ENCODE data around the gene KIF16B.

DNA sequence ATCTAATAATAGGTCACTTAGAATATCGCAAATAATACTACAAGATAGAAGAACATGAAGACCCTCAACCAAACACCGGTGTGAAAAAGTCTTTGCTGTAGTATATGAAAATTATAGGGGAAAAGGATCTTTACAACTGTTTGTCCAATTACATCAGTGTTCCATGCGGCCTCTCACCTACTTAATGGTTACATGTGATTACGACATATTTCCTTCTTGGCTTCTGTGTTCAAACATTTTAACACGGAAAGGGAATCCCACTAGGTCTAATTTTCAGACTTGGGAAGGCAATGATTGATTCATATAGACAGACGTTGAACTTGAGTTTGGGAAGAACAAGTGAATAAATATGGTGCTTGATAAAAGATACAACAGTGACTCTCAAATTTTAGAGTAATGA, 273.4 kb downstream of the KIF16B start:
- no peak for TF ChIP-seq ZNF57 (CRISPR knock-in tag; IDR thresholded peaks at IDR 0.05)
- TF ChIP-seq, protein P1, sequence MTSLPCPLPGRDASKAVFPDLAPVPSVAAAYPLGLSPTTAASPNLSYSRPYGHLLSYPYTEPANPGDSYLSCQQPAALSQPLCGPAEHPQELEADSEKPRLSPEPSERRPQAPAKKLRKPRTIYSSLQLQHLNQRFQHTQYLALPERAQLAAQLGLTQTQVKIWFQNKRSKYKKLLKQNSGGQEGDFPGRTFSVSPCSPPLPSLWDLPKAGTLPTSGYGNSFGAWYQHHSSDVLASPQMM (CRISPR knock-in tag; IDR thresholded peaks at IDR 0.05): no peak
- TF ChIP-seq CHD1 (IDR thresholded peaks at IDR 0.05; ENCODE audit: low read length): no peak
- TF ChIP-seq GATA2 (CRISPR knock-in tag; IDR thresholded peaks at IDR 0.05): no peak
- no peak for TF ChIP-seq ZNF121 (CRISPR knock-in tag; conservative IDR thresholded peaks at IDR 0.05)
- TF ChIP-seq, protein P2, sequence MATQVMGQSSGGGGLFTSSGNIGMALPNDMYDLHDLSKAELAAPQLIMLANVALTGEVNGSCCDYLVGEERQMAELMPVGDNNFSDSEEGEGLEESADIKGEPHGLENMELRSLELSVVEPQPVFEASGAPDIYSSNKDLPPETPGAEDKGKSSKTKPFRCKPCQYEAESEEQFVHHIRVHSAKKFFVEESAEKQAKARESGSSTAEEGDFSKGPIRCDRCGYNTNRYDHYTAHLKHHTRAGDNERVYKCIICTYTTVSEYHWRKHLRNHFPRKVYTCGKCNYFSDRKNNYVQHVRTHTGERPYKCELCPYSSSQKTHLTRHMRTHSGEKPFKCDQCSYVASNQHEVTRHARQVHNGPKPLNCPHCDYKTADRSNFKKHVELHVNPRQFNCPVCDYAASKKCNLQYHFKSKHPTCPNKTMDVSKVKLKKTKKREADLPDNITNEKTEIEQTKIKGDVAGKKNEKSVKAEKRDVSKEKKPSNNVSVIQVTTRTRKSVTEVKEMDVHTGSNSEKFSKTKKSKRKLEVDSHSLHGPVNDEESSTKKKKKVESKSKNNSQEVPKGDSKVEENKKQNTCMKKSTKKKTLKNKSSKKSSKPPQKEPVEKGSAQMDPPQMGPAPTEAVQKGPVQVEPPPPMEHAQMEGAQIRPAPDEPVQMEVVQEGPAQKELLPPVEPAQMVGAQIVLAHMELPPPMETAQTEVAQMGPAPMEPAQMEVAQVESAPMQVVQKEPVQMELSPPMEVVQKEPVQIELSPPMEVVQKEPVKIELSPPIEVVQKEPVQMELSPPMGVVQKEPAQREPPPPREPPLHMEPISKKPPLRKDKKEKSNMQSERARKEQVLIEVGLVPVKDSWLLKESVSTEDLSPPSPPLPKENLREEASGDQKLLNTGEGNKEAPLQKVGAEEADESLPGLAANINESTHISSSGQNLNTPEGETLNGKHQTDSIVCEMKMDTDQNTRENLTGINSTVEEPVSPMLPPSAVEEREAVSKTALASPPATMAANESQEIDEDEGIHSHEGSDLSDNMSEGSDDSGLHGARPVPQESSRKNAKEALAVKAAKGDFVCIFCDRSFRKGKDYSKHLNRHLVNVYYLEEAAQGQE (IDR thresholded peaks at IDR 0.05; ENCODE audit: borderline replicate concordance): no peak
- TF ChIP-seq, protein P2 (CRISPR knock-in tag; IDR thresholded peaks at IDR 0.05; ENCODE audit: low read depth): no peak
- no peak for TF ChIP-seq ZFP30 (CRISPR knock-in tag; IDR thresholded peaks at IDR 0.05; ENCODE audit: borderline replicate concordance)
- TF ChIP-seq, protein P3, sequence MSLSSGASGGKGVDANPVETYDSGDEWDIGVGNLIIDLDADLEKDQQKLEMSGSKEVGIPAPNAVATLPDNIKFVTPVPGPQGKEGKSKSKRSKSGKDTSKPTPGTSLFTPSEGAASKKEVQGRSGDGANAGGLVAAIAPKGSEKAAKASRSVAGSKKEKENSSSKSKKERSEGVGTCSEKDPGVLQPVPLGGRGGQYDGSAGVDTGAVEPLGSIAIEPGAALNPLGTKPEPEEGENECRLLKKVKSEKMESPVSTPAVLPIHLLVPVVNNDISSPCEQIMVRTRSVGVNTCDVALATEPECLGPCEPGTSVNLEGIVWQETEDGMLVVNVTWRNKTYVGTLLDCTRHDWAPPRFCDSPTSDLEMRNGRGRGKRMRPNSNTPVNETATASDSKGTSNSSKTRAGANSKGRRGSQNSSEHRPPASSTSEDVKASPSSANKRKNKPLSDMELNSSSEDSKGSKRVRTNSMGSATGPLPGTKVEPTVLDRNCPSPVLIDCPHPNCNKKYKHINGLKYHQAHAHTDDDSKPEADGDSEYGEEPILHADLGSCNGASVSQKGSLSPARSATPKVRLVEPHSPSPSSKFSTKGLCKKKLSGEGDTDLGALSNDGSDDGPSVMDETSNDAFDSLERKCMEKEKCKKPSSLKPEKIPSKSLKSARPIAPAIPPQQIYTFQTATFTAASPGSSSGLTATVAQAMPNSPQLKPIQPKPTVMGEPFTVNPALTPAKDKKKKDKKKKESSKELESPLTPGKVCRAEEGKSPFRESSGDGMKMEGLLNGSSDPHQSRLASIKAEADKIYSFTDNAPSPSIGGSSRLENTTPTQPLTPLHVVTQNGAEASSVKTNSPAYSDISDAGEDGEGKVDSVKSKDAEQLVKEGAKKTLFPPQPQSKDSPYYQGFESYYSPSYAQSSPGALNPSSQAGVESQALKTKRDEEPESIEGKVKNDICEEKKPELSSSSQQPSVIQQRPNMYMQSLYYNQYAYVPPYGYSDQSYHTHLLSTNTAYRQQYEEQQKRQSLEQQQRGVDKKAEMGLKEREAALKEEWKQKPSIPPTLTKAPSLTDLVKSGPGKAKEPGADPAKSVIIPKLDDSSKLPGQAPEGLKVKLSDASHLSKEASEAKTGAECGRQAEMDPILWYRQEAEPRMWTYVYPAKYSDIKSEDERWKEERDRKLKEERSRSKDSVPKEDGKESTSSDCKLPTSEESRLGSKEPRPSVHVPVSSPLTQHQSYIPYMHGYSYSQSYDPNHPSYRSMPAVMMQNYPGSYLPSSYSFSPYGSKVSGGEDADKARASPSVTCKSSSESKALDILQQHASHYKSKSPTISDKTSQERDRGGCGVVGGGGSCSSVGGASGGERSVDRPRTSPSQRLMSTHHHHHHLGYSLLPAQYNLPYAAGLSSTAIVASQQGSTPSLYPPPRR (CRISPR knock-in tag; IDR thresholded peaks at IDR 0.05; ENCODE audit: borderline replicate concordance): no peak
- TF ChIP-seq ZNF239 (CRISPR knock-in tag; IDR thresholded peaks at IDR 0.05): no peak
- TF ChIP-seq KDM1A (IDR thresholded peaks at IDR 0.05): no peak
- TF ChIP-seq ZNF561 (CRISPR knock-in tag; conservative IDR thresholded peaks at IDR 0.05): no peak
- TF ChIP-seq, protein P4, sequence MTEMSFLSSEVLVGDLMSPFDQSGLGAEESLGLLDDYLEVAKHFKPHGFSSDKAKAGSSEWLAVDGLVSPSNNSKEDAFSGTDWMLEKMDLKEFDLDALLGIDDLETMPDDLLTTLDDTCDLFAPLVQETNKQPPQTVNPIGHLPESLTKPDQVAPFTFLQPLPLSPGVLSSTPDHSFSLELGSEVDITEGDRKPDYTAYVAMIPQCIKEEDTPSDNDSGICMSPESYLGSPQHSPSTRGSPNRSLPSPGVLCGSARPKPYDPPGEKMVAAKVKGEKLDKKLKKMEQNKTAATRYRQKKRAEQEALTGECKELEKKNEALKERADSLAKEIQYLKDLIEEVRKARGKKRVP (CRISPR knock-in tag; IDR thresholded peaks at IDR 0.05): no peak
- TF ChIP-seq, protein P5, sequence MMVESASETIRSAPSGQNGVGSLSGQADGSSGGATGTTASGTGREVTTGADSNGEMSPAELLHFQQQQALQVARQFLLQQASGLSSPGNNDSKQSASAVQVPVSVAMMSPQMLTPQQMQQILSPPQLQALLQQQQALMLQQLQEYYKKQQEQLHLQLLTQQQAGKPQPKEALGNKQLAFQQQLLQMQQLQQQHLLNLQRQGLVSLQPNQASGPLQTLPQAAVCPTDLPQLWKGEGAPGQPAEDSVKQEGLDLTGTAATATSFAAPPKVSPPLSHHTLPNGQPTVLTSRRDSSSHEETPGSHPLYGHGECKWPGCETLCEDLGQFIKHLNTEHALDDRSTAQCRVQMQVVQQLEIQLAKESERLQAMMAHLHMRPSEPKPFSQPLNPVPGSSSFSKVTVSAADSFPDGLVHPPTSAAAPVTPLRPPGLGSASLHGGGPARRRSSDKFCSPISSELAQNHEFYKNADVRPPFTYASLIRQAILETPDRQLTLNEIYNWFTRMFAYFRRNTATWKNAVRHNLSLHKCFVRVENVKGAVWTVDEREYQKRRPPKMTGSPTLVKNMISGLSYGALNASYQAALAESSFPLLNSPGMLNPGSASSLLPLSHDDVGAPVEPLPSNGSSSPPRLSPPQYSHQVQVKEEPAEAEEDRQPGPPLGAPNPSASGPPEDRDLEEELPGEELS (CRISPR knock-in tag; IDR thresholded peaks at IDR 0.05; ENCODE audit: borderline replicate concordance): no peak
